SK-MEL-5 (cell line): ENCODE data around the gene RNF130. TPM values are rescaled to one million over a fixed set of nuclear protein-coding genes. Genes with fewer than 3 reads are reported as not detected.
A peak's percentile ranks its signal among the peaks of the same experiment; 100 is the strongest.
"Not testable (repeated sequence)": the region's sequence is repeated elsewhere in the genome, so short reads cannot be mapped to it uniquely, and the experiment has no call there.

ENCODE experiments used
- DNase-seq: peaks from one replicate; pipeline ENCODE4 v3.0.0-alpha.2; 2016; ENCODE audit warnings: low read depth, low spot score
- in situ Hi-C: cut with HindIII; loops from 2 replicates; pipeline ENCODE4 v1.10.0; 2016; ENCODE audit warnings: low sequenced_read_pairs, high pct_unique_total_duplicates, low pct_unique_long_range_greater_than_20kb
- total RNA-seq: library from RNA; depleted of rRNA; stranded (reverse); fragments of >200 nt; shearing (Covaris generic); gene quantifications from 2 replicates; pipeline ENCODE4 v1.2.3, GENCODE V29; 2014

RNF130 gene
- total RNA-seq, 1 experiment from 2014 or later, result 106 TPM

DNA sequence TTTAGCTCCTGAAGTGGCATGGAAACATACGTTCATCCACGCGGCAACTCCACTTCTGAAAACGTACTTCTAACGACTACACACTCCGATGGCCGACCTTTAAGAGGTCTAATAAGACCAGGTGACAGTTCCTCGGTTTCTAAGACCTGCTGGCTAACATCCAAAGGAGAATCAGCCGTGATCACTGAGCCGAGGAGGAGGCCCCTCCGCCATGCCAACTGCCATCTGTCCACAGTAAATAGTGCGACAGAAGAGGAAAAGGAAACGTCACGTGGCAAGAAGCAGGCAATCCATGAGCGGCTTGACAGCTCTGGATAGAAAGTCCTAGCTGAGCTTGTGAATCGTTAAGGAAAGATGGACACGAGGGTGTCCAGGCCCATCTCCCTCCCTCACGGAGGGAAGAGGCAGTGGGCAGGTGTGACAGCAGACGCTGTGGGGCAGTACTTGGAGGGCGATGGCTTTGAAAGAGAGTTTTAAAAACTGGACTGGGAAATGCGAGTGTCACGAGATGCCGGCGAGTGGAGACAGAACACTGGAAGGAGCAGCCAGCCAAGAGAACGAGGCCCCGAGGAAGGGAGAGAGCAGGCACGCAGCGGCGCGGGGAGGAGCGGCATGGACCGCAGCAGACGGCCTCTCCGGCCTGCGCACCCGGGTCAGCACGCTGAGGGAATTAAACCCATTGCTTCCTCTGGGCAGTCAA, 97.2 kb downstream of the RNF130 start:
- no peak for DNase-seq
- in situ Hi-C loops, result no loop called here

DNA sequence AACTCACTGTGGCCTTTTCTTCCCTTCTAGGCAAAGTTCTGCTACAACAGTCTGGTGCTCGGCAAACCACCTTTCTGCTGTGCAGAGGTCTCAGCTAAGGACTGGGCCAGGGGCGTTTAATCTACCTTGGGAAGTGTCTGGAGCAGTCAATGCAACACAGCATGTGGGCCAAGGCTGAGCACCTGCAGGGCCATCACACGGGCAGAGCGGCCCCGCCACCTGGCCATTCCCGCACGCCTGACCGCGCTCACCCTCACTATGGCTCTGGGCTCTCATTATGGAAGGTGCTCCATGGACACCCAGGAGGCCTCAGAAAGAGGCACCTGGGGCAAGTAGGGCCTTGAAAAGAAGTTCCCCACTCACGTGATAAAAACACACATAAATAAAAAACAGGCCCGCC, 98.2 kb downstream of the RNF130 start:
- DNase-seq, result no peak
- in situ Hi-C loops, result no loop called here

DNA sequence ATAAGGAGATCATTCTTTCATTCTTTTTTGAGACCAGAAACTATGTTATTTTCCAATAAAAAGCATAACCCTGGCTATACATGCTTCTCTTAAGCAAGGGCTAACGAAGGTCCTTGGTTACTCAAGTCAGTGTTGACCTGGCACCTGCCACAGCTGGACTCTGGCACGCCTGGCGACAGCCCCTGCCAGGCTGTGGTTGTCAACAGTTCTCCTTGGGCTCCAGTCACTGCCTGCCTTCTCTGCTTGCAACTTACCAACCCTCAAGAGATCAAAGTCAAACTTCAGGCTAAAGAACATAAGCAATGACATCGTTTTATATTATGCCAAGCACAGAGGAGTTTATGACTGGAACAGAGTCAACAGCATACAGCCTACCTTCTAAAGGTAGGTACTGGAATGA, 102.4 kb downstream of the RNF130 start:
- no peak for DNase-seq
- in situ Hi-C loops, result no loop called here

DNA sequence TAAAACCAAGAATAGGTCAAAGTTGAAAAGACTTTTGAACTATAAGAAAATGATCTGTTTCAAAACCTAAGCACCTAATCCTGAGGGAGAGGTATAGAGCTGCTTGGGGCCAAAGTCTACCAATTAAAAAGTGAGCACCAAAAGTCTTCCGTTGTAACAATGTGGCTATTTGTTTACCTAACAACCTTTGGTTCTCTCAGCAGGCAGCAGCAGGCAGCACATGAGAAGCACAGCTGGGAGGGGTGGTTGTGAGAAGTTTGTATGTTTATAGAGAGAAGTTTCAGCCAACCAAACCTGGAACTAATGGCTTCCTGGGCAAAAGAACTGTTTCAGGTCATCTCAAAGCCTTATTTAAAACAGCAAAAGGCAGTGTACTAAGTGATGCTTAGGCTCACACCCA, 104.1 kb downstream of the RNF130 start:
- in situ Hi-C loops, result no loop called here
- DNase-seq, result peak; percentile 26

DNA sequence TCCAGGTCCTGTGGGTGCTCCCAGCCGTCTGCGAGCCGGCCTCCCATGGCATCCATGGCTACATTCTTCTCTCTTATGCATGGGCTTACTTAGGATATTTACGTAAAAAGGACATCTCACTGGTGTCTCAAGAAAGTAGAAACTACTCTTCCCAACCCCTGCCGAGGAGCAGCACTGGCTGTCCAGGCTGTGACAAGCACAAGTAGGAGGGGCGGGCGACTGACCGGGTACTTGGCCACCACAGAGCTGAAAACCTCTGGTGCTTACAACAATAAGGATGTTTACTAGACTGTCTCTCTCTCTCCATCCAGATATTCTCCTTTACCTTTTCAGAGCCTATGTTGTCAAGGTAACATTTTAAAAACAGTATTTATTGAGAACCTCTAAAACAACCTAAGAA, 107.5 kb downstream of the RNF130 start:
- in situ Hi-C loops, result no loop called here
- no peak for DNase-seq

DNA sequence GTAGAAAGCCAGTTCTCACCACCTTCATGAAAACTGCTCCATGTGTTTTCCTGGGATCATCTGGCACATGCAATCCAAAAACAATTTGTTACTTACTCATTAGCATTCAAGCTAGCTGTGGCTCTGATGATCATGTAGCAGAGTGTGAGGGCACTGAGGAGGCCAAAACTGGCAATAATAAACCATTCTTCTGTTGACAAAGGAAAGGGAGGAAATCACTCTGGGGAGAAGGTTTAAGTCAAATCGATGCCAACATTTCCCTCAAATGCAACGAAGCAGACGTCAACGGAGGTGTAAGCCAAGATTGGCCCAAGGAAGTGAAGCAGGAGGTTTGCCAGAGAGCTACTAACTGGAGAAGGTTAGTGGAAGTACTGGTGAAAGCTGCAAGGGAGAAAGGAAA, 108.2 kb downstream of the RNF130 start:
- in situ Hi-C loops, result no loop called here
- no peak for DNase-seq

DNA sequence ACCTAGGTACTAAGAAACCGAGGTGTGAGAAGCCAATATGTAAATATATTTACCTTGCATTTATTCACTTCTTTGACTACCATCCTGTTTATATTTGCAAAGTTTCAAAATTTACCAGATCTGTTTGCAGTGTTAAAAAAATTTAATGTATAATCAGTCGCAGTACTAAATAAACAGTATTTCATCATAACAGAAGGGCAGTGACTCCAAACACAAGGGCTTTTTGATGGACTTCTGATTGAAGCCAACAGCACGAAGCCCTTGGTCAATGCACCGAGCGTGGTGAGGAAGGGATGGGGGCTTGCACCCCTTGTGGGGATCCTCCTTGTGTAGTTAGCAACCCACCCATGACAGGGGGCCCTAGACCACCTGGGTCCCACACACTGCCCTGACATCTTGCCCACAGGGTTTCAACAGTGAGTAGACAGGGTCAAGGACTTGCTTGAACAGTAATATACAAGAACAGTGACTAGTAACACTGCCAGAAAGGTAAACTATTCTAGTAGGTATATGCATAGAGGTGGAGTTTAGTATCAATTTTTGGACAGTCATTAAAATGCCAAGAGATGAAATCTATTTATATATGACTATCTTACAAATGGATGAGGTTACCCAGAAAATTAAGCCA, 111.2 kb downstream of the RNF130 start:
- no peak for DNase-seq
- in situ Hi-C loops, result no loop called here

DNA sequence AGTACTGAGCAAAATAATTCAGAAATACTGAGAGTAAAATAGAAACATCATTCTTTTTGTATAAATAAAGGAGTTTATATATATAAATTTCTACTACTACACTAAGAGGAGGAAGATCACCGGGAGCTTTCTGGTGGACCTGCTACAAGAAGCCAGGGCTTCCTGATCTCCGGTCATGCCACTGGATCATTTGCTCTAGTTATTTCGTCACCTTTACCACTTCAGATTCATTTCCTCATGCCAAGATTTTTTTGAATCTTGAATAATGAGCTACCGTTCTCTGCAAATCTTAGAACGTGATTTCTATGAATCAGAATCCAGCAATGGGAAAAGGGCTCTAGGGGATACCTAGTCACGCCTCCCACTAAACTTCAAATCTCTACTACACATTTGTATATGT, 111.9 kb downstream of the RNF130 start:
- in situ Hi-C loops, result no loop called here
- DNase-seq, result no peak

DNA sequence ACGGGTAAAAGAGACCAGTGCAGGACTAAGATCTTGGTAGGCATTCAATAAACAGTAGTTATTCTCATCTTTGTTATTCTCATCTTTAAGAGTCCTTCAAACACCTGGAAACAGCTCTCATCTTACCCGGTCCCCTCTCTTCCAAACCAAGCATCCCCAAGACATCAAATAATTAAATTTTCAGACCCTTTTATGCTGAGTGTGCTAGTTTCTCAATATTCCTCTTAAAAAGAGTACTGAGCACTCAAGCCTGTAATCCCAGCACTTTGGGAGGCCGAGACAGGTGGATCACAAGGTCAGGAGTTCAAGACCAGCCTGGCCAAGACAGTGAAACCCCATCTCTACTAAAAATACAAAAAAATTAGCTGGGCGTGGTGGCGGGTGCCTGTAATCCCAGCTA, 112.4 kb downstream of the RNF130 start:
- in situ Hi-C loops, DNase-seq: not testable (repeated sequence)

DNA sequence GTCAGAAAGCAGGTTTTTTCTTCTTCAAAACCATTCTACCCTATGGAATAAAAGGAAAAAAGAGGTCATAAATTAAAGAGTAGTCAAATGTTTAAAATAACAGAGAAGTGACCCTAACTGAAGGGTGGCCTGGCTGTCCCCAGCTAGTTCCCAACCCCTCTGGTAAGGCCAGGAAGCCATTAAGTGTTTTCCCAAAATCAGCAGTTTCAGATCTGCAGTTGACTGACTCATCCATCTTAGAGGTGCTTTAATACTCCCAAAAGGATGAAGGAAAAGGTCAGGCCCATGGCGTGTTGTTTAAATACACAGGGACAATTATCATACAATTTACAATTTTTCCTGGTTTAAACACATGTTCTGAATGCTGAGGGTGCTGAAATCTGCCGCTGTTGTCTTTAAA, 115.9 kb downstream of the RNF130 start:
- no peak for DNase-seq
- in situ Hi-C loops, result no loop called here

- in situ Hi-C loops, result no loop called here
- DNase-seq, result no peak
These were observed 116.5 kb downstream of the RNF130 start for GRCh38 chr5:179955062-179955461.

- in situ Hi-C loops, result no loop called here
- no peak for DNase-seq
These were observed 117.1 kb downstream of the RNF130 start for GRCh38 chr5:179954434-179954833.

DNA sequence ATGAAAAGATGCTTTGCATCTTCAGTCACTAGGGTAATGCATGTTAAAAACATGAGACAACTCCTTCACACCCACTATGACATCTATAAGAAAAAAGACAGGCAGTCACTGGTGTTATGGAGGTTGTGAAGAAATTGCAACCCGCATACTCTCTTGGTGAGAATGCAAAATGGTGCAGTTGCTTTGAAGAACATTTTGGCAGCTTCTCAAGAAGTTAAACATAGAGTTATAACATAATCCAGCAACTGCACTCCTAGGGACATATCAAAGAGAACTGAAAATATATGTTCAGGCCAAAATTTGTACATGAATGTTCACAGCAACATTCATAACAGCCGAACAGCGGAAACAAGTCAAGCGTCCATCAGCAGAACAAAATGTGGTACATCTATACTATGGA, 117.6 kb downstream of the RNF130 start:
- in situ Hi-C loops, result no loop called here

DNA sequence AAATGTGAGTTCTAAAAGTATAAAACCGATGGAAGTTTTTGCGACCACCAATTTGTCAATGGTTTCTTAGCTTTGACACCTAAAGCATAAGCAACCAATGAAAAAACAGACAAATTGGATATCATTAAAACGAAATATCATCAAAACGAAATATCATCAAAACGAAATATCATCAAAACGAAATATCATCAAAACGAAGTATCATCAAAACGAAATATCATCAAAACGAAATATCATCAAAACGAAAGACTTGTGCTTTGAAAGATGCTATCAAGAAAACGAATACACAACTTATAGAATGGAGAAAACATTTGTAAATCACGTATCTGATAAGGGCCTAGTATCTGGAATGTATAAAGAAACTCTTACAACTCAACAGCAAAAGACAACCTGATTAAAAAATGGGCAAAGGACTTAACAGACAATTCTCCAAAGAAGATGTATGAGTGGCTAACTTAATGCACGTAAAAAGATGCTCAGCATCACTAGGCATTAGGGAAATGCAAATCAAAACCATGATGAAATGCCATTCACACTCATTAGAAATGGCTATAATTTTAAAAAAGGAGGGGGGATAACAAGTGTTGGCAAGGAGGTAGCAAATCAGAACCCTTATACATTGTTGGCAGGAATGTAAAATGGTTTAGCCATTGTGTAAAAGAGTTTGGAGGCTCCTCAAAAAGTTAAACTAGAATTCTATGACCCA, 134.4 kb downstream of the RNF130 start:
- in situ Hi-C loops, result no loop called here
- no peak for DNase-seq

More for the DNA sequence above, 117.6 kb downstream of the RNF130 start:
- DNase-seq, result no peak

- in situ Hi-C loops, result no loop called here
- no peak for DNase-seq
These were observed 140.6 kb downstream of the RNF130 start for GRCh38 chr5:179930788-179931473.

DNA sequence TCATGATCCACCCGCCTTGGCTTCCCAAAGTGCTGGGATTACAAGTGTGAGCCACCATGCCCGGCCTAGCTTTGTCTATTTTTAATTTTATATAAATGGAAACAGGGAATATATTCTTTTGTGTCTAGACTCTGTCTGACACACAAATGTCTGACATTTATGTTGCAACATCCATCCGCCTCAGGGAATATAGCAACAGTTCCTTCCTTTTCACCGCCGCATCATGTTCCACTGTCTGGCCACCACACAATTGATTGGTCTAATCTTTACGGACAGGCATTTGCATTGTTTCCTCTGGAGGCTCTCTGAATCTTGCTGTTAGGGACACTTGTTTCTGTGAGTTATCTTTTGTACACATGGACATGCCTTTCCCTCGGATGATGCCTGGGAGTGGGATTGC, 143.7 kb downstream of the RNF130 start:
- in situ Hi-C loops, result no loop called here
- peak; percentile 56 for DNase-seq

- in situ Hi-C loops, result no loop called here
- no peak for DNase-seq
These were observed 144.9 kb downstream of the RNF130 start for GRCh38 chr5:179926657-179927056.

DNA sequence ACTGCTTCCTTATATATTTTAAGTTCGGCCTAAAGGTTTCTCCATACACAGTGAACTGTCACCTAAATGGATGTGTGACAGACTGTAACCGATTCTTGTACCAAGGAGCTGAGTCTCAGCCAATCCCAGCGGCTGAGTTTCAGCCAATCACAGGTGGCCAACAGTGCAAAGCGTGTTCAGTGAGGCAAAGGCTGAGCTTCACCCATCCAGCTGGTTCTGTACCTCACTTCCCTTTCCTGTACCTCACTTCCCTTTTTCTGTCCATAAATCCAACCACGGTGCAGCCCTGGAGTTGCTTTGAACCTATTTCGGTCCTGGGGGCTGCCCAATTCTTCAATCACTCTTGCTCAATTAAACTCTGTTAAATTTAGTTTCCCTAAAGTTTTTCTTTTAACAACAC, 148.1 kb downstream of the RNF130 start:
- no peak for DNase-seq
- in situ Hi-C loops, result no loop called here
